A204.1 (cell line): ENCODE results near the gene SMC2.

Experiments used
- FAIRE-seq: peaks from 2 replicates; lab custom pipeline; 2012; peaks lifted over from hg19 to GRCh38; lab: Jason Lieb, UNC

SMC2 gene

DNA sequence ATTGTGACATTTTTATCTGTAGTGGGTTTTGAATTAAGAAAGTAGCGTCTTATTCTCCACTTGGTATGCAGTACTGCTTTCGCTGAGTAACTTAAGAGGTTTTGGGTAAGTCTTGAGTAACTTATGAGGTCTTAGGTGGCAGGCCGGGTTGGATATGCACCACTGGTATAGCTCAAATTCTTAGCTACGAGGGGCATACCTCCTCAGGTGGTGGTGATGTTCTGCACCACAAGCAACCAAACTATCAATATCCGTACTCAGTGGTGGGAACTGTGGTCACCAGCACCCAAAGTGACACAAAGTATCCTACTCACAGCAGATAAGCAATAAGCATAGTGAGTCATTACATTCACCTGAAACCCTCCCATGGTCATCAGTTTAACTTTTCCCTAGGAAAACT, 13.7 kb downstream of the SMC2 start:
- FAIRE-seq = no peak

GRCh38 chr9:104108315-104108714, 14.2 kb downstream of the SMC2 start:
- FAIRE-seq = no peak

- no peak for FAIRE-seq
Measured at GRCh38 chr9:104110509-104110908, 16.4 kb downstream of the SMC2 start.

GRCh38 chr9:104118916-104119315, 24.8 kb downstream of the SMC2 start:
- no peak for FAIRE-seq

DNA sequence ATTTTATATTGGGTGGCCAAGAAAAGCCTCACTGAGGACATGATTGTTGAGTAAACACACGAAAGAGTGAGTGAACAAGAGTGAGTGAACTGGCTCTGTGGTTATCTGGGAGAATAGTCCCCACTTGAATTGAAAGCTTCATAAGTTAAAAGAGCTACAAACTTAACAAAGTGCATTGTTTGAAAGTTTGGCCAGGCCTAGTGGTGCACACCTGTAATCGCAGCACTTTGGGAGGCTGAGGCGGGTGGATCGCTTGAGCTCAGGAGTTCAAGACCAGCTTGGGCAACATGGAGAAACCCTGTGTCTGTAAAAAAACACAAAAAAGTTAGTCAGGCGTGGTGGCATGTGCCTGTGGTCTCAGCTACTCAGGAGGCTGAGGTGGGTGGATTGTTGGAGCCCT, 26.9 kb downstream of the SMC2 start:
- FAIRE-seq = no peak

DNA sequence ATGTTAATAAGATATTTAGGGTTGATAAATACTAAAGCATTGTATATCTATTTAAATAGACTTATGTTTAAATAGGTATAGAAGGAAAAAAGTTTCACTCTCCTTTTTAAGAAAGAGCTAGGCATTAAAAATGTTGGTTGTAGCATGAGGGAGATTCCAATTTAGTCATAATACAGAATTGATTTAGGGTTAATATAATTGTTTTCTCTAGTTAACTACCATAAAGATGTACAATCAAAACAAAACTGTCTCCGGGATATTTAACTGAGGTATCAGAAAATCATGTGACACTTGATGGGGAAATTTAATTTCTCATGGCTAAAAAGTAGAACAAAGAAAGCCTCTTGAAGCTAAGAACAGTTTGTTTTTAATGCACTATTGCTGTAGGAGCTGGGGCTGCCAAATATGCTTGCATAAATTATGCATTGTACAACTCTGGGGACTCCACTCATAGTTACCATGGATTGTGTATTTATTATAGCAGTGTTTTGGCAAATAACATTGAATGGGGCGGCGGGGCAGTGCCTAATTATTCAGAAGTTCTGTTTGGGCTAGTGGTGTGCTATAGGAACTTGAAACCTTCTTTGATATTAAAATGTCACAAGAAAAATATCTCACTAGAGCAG, 44.2 kb downstream of the SMC2 start:
- FAIRE-seq = no peak

DNA sequence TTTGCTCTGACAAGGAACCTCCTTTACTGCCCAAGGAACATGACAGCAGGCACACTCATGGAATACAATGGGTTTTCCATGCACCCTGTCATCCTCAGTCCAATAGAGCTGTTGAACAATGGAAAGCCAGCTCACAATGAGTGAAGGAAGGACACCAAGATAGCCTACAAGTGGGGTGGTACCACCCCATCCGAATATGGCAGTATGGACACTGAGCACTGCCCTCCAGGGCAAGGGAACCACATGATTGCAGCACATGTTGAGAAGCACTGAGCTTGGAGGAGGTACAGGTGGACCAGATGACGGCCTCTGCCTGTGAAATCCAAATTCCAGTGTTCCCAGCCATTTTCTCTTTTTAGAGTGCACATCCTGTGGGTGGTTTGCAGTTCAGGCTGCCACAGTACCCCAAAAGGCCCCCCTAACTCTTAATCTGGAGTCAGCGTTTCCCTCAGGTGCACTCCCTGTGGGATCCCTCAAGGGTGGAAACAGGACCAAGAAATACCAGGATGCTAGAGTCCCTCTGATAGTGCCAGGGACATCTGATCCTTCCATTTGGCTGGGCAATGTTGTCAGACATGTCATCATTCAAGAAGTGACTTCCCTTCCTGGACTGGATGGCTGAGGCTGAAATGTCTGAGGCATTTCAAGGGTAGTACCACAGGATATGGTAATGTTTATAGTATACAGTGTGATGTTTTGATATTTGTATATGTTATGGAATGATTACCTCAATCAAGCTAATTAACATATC, 48.9 kb downstream of the SMC2 start:
- FAIRE-seq = no peak

DNA sequence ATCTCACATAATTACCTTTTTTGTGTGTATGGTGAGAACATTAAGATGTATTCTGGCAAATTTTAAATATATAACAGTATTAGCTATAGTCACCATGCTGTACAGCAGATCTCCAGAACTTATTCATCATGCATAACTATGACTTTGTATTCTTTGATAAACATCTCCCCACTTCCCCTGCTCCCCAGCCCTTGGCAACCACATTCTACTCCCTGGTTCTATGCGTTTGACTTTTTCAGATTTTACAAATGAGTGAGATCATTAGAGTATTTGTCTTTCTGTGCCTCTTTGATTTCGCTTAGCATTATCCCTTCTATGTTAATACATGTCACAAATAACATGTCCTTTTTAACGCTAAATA, 49.4 kb downstream of the SMC2 start:
- no peak for FAIRE-seq

DNA sequence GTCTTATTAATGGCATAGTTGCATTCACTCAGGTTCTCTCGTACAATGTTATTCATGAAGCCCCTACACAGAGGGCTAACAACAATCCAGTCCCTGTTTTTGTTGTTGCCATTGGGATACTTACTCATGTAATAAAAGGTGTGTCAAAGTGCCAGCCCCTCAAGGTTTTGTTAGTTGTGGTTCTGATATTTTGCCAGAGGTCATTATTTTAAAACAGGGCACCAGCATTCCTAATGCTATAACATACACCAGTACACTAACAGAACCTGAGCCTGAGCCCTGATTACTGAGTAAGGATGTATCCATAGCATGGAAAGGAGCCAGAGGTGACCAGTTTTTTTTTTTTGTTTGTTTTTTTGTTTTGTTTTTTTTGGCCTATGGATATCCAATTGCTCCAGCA, 50.2 kb downstream of the SMC2 start:
- FAIRE-seq = no peak

- no peak for FAIRE-seq
Measured at GRCh38 chr9:104173067-104173466, 79.0 kb downstream of the SMC2 start.

- FAIRE-seq = no peak
Measured at GRCh38 chr9:104177003-104177611, 83.0 kb downstream of the SMC2 start.

- FAIRE-seq = no peak
Measured at GRCh38 chr9:104177676-104178075, 83.6 kb downstream of the SMC2 start.
